NCI-H187 (cell line): ENCODE measurements around the gene EFTUD2.
"Not testable (repeated sequence)": the region's sequence is repeated elsewhere in the genome, so short reads cannot be mapped to it uniquely, and the experiment has no call there.

Experiments
- DNase-seq, 2 experiments: peaks; one replicate each; lab custom pipeline; 2025; lab: John Stamatoyannopoulos, UW

EFTUD2 gene

GRCh38 chr17:44808656-44809388, 90.4 kb downstream of the EFTUD2 start:
- not testable (repeated sequence) for DNase-seq

- no peak for DNase-seq
Observed at GRCh38 chr17:44808156-44808555, 91.1 kb downstream of the EFTUD2 start.

- no peak for DNase-seq
Observed at GRCh38 chr17:44807817-44808155, 91.5 kb downstream of the EFTUD2 start.

GRCh38 chr17:44807093-44807816, 92.0 kb downstream of the EFTUD2 start:
- no peak for DNase-seq

- DNase-seq = no peak
Observed at GRCh38 chr17:44804302-44805089, 94.7 kb downstream of the EFTUD2 start.

- no peak for DNase-seq
Observed at GRCh38 chr17:44801880-44802279, 97.4 kb downstream of the EFTUD2 start.
